ENCODE results near the gene TMED3. TPM values are rescaled to one million over a fixed set of nuclear protein-coding genes. Genes with fewer than 3 reads are reported as not detected.

Gene TMED3
- total RNA-seq, 4 donors from 2014 or later = 21.0 to 52.0 (median 26.8) TPM

GRCh38 chr15:79332824-79333510 is 22.1 kb downstream of the TMED3 start:
- no peak for DNase-seq
- Histone ChIP-seq H3K4me1 (no peaks in the 10 kb centered on the region), H3K4me3 (no peak overlapping the region), H3K36me3 (no peaks in the 10 kb centered on the region), H3K27me3 (no peaks in the 10 kb centered on the region), H3K9me3 (no peaks in the 10 kb centered on the region), H3K27ac (no peak overlapping the region)
- TF ChIP-seq POLR2A (IDR thresholded peaks at IDR 0.05) (no peak), CTCF (IDR thresholded peaks at IDR 0.05) (no peak)

- H3K4me1 ChIP-seq = no peaks in the 10 kb centered on the region
- H3K27me3 ChIP-seq = no peaks in the 10 kb centered on the region
- H3K36me3 ChIP-seq = no peaks in the 10 kb centered on the region
- H3K27ac ChIP-seq = no peak overlapping the region
- H3K9me3 ChIP-seq = no peaks in the 10 kb centered on the region
- TF ChIP-seq CTCF (IDR thresholded peaks at IDR 0.05) (no peak), POLR2A (IDR thresholded peaks at IDR 0.05) (no peak)
- no peak overlapping the region for H3K4me3 ChIP-seq
- no peak for DNase-seq
Measured at GRCh38 chr15:79337591-79337990, 26.7 kb downstream of the TMED3 start.

GRCh38 chr15:79339588-79340314 is 28.8 kb downstream of the TMED3 start:
- DNase-seq = no peak
- H3K36me3 ChIP-seq = no peaks in the 10 kb centered on the region
- no peaks in the 10 kb centered on the region for H3K27me3 ChIP-seq
- TF ChIP-seq POLR2A (IDR thresholded peaks at IDR 0.05) = no peak
- peak; percentile 29 to 64 (median 54) for TF ChIP-seq CTCF (IDR thresholded peaks at IDR 0.05)
- no peaks in the 10 kb centered on the region for H3K9me3 ChIP-seq
- H3K4me1 ChIP-seq = no peaks in the 10 kb centered on the region
- no peak overlapping the region for H3K27ac ChIP-seq
- H3K4me3 ChIP-seq = no peak overlapping the region

- H3K36me3 ChIP-seq = no peaks in the 10 kb centered on the region
- no peaks in the 10 kb centered on the region for H3K9me3 ChIP-seq
Measured at GRCh38 chr15:79340315-79340602, 29.3 kb downstream of the TMED3 start.

GRCh38 chr15:79341396-79341795 is 30.5 kb downstream of the TMED3 start:
- H3K36me3 ChIP-seq = no peaks in the 10 kb centered on the region
- H3K9me3 ChIP-seq = no peaks in the 10 kb centered on the region
- H3K4me3 ChIP-seq = no peak overlapping the region
- DNase-seq = no peak
- H3K4me1 ChIP-seq = no peaks in the 10 kb centered on the region
- H3K27ac ChIP-seq = no peak overlapping the region
- TF ChIP-seq POLR2A (IDR thresholded peaks at IDR 0.05) (no peak), CTCF (IDR thresholded peaks at IDR 0.05) (no peak)
- no peaks in the 10 kb centered on the region for H3K27me3 ChIP-seq

More at GRCh38 chr15:79340315-79340602, 29.3 kb downstream of the TMED3 start:
- DNase-seq = no peak
- Histone ChIP-seq H3K27me3 (no peaks in the 10 kb centered on the region), H3K4me3 (no peak overlapping the region), H3K27ac (no peak overlapping the region), H3K4me1 (no peaks in the 10 kb centered on the region)
- TF ChIP-seq CTCF (IDR thresholded peaks at IDR 0.05) (no peak), POLR2A (IDR thresholded peaks at IDR 0.05) (no peak)
